Cardiac fibroblast (primary cell): ENCODE data around the gene CARNS1.

ENCODE experiments used
- DNase-seq, 2 donors: peaks; one replicate each; pipeline versions ENCODE4 v3.0.0 to v3.0.0-alpha.2; 2010; ENCODE audit warnings: low read depth in 2 of 2
- H3K4me3 ChIP-seq, 2 donors: replicated peaks in 1 of 2; 1 replicate in 1 of 2; 2 replicates in 1 of 2; pipeline ENCODE4 v1.5.1; 2011; ENCODE audit warnings: low read depth in 2 of 2, low read length in 2 of 2, mild to moderate bottlenecking in 2 of 2, moderate library complexity in 1 of 2
- CTCF ChIP-seq: IDR thresholded peaks from one replicate; pipeline ENCODE4 v1.5.1; 2011; ENCODE audit warnings: low read depth, mild to moderate bottlenecking, low read length, inconsistent platforms

Gene CARNS1

GRCh38 chr11:67391304-67392182, 23.9 kb upstream of the CARNS1 start, which contains the start of gene RAD9A:
Gene RAD9A (plus strand): TSS chr11:67391986. CDS start chr11:67392045, 59 bp downstream.
- peak within 1 kb of the TSS; percentile 85 to 94 for H3K4me3 ChIP-seq
- DNase-seq = peak; percentile 89 to 95
- TF ChIP-seq CTCF = no peak

- no peak for TF ChIP-seq CTCF
- no peak for DNase-seq
- H3K4me3 ChIP-seq = peak overlapping the region; percentile 85 to 94
These were observed 23.2 kb upstream of the CARNS1 start for GRCh38 chr11:67392183-67392715.

- DNase-seq = no peak
- H3K4me3 ChIP-seq = no peak overlapping the region
- TF ChIP-seq CTCF = no peak
These were observed 22.0 kb upstream of the CARNS1 start for GRCh38 chr11:67393437-67393836.

GRCh38 chr11:67393990-67394389, 21.5 kb upstream of the CARNS1 start:
- no peak for TF ChIP-seq CTCF
- DNase-seq = no peak
- H3K4me3 ChIP-seq = no peak overlapping the region

- TF ChIP-seq CTCF = no peak
- no peak for DNase-seq
- H3K4me3 ChIP-seq = no peak overlapping the region
These were observed 19.8 kb upstream of the CARNS1 start for GRCh38 chr11:67395555-67396258.

- no peak for TF ChIP-seq CTCF
- DNase-seq = no peak
- no peak overlapping the region for H3K4me3 ChIP-seq
These were observed 19.3 kb upstream of the CARNS1 start for GRCh38 chr11:67396259-67396581.
